ENCODE data around the gene IPO11.

The IPO11 gene

DNA sequence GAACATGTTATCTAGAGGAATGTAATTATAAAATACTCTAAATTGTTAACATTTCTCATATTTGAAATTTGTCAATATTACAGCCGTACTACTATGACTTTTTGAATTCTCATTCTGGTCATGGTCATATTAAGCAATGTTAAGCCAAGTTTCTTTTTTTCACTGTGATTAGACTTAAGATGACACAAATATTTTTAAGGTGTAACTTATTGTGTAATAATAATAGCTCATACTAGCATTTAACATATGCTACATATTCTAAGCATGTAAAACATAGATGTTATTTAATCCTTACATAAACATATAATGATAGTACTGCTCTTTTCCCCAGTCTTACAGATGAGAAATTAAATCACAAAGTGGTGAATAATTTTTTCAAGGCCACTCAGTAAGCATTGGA lies 130.2 kb downstream of the IPO11 start:
- H3K27ac ChIP-seq, result no peak overlapping the region
- TF ChIP-seq, protein P1, sequence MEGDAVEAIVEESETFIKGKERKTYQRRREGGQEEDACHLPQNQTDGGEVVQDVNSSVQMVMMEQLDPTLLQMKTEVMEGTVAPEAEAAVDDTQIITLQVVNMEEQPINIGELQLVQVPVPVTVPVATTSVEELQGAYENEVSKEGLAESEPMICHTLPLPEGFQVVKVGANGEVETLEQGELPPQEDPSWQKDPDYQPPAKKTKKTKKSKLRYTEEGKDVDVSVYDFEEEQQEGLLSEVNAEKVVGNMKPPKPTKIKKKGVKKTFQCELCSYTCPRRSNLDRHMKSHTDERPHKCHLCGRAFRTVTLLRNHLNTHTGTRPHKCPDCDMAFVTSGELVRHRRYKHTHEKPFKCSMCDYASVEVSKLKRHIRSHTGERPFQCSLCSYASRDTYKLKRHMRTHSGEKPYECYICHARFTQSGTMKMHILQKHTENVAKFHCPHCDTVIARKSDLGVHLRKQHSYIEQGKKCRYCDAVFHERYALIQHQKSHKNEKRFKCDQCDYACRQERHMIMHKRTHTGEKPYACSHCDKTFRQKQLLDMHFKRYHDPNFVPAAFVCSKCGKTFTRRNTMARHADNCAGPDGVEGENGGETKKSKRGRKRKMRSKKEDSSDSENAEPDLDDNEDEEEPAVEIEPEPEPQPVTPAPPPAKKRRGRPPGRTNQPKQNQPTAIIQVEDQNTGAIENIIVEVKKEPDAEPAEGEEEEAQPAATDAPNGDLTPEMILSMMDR (conservative IDR thresholded peaks at IDR 0.05), result no peak
- no peak for TF ChIP-seq ZFX (IDR thresholded peaks at IDR 0.05)

DNA sequence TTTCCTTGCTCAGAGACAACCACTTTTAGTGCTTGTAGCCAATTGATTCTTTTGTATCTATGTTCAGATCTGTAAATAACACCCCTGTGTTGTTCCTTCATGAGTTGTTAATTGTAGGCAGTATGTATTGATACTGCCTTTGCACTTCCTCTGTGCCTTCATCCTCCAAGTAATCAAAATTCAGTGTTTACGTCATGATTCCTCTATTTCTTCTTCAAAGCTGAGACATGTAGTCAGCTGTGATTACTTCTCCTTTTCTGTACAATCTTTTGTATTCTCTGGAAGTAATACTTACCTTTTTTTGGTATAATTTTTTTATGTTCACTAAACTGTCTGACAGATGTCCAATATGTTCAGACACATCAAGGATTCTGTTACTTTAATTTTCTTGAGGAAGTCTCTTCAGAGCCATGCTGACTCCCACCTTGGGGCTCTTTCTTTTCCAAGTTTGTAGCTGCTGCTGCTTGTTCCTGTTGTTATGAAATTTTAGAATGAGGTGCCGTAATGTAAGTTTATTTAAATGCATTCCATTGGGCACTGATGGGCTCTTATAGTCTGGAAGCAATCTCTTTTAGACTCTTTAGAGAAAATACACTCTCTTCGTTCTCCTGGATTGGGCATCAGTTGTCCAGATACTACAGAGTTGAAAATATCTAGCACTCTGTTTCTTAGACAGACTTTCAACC lies 135.5 kb downstream of the IPO11 start:
- H3K27ac ChIP-seq, result no peak overlapping the region
- TF ChIP-seq ZFX (IDR thresholded peaks at IDR 0.05), result no peak
- TF ChIP-seq, protein P1 (conservative IDR thresholded peaks at IDR 0.05), result no peak

DNA sequence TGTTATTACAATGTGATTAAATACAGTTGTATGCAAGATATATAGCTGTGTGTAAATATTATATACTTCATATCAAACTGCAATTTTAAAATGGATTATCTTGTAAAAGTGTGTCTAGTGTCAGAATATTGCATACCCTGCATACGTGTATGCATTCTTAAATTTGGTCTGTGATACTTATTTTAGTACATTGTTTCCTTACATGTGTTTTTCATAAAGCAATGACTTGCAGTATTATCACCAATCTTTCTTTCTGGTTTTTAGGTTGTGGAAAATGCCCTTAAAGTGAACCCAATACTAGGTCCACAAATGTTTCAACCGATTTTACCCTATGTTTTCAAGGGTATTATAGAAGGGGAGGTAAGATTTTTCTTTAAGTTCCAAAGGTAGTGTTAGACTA lies 137.5 kb downstream of the IPO11 start:
- no peak overlapping the region for H3K27ac ChIP-seq
- TF ChIP-seq, protein P1 (conservative IDR thresholded peaks at IDR 0.05), result no peak
- TF ChIP-seq ZFX (IDR thresholded peaks at IDR 0.05), result no peak

DNA sequence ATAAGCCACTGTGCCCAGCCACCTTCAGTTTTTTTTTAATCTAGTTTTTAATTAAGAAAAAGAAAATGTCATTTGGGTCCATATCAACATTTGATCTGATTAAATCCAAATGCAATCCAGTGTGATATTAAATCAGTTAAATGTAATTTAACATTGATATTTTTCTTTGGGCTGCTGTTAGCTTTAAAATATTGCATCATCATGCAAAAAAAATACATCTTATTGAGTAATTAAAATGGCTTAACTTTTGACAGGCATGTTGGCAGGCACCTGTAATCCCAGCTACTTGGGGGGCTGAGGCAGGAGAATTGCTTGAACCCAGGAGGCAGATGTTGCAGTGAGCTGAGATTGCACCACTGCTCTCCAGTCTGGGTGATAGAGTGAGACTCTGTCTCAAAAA lies 143.4 kb downstream of the IPO11 start:
- H3K27ac ChIP-seq, result no peak overlapping the region
- TF ChIP-seq, protein P1 (conservative IDR thresholded peaks at IDR 0.05), result no peak
- no peak for TF ChIP-seq ZFX (IDR thresholded peaks at IDR 0.05)

DNA sequence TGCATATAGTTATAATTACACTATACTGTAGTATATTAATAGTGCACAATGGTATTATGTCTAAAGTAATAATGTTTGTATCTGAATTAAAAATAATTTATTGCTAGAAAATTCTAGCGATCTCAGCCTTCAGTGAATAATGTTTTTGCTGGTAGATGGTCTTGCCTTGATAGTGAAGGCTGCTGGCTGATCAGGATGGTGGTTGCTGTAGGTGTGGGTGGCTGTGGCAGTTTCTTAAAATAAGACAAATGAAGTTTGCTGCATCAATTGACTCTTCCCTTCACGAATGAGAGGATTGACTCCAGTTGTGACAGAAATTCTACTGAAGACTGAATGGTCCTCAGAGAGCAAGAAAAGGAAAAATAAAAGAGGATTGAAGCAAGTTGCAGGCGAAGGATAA lies 146.4 kb downstream of the IPO11 start:
- no peak for TF ChIP-seq ZFX (IDR thresholded peaks at IDR 0.05)
- TF ChIP-seq, protein P1 (conservative IDR thresholded peaks at IDR 0.05), result no peak
- no peak overlapping the region for H3K27ac ChIP-seq

DNA sequence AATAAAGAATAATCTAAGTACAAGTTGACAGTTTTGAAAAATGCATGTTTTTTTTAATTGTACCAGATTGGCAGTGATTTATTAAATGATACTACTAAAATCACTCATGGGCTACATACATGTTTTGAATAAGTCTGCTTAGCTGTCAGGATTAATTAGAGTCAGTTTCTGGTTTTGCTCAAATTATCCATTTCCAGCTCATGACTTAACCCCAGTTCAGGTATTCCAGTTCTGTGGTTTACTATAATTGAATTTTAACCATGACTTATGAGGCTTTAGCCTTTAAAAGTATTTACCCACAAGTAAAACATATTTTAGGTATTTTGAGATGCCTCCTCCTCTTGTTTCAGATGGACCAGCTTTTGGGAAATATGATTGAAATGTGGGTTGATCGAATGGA lies 148.2 kb downstream of the IPO11 start:
- TF ChIP-seq, protein P1 (conservative IDR thresholded peaks at IDR 0.05), result no peak
- no peak for TF ChIP-seq ZFX (IDR thresholded peaks at IDR 0.05)
- H3K27ac ChIP-seq, result no peak overlapping the region

DNA sequence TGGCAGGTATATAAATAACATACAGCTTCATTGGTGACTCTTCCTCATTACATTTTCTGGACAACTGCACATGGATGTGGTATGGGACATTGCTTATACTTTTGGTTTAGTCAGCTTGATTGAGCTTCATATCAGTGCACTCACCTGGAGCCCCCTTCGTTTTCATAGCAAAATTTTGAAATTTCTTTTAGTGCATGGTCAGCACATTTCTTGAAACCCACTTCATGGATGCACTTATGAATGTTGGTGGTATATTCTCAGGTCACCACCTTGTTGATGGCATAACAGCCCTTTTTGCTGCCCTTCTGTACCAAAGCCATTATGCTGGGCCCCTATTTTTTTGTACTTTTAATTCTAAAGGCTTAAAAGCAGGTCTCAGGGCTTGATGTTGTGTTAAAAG lies 149.3 kb downstream of the IPO11 start:
- H3K27ac ChIP-seq, result no peak overlapping the region
- TF ChIP-seq ZFX (IDR thresholded peaks at IDR 0.05), result no peak
- TF ChIP-seq, protein P1 (conservative IDR thresholded peaks at IDR 0.05), result no peak
